HepG2 (cell line): Measurements from ENCODE around the gene IL3RA. TPM values are rescaled to one million over a fixed set of nuclear protein-coding genes. Genes with fewer than 3 reads are reported as not detected.

Experiments
- ATAC-seq: fragments of 200-7000 bp; cut with Tn5 transposase; 3 replicates; pipeline ENCODE4 v1.9.1; 2020; ENCODE audit warnings: mild to moderate bottlenecking, moderate library complexity
- BruUV-seq: library from RNA; stranded (reverse); fragments of 400-500 nt; replicated peaks from 2 replicates; lab custom pipeline; 2021; lab: Mats Ljungman, UMichigan
- CTCF ChIA-PET: fragments of 300-600 bp; formaldehyde crosslinking; extraction: SDS; loops from one replicate; lab custom pipeline; 2021; ENCODE audit warnings: low total read pairs, inconsistent platforms, low intra/inter-chr PET ratio; lab: Yijun Ruan, JAX
- POLR2A ChIA-PET: fragments of 350-600 bp; sonication (Branson Sonifier 250); formaldehyde crosslinking; loops from one replicate; lab custom pipeline; 2020; ENCODE audit warnings: antibody characterized with exemption, inconsistent platforms; lab: Yijun Ruan, JAX
- DNase-seq: peaks from one replicate; pipeline ENCODE4 v3.0.0-alpha.2; 2015; ENCODE audit warnings: low spot score
- FAIRE-seq: peaks from 3 replicates; lab custom pipeline; 2011; peaks lifted over from hg19 to GRCh38; lab: Jason Lieb, UNC
- H2AFZ ChIP-seq: one replicate; pipeline ENCODE4 v1.6.1; 2011; ENCODE audit warnings: low read length, inconsistent platforms
- H3K27ac ChIP-seq: fragments of 300-600 bp; 3 replicates; pipeline ENCODE4 v1.8.0; 2011; ENCODE audit warnings: mixed run types, mild to moderate bottlenecking, mixed read lengths, low read length, inconsistent platforms; ENCODE audit not compliant: insufficient read depth; ENCODE audit errors: extremely low read length
- H3K27me3 ChIP-seq, 2 experiments: fragments of 200-600 bp in 1 of 2; 2 replicates in 1 of 2; 3 replicates in 1 of 2; pipeline versions ENCODE4 v1.6.0 to v1.8.0; 2011; ENCODE audit warnings: low read length in 2 of 2, mild to moderate bottlenecking in 2 of 2, moderate library complexity in 2 of 2, inconsistent platforms in 1 of 2; ENCODE audit not compliant: insufficient read depth in 2 of 2, control insufficient read depth in 1 of 2
- H3K36me3 ChIP-seq, 2 experiments: fragments of 200-600 bp in 1 of 2; replicated peaks in 1 of 2; 2 replicates in 1 of 2; 3 replicates in 1 of 2; pipeline versions ENCODE4 v1.5.1 to v1.8.0; 2011; ENCODE audit warnings: low read length in 2 of 2, inconsistent platforms in 1 of 2; ENCODE audit not compliant: insufficient read depth in 2 of 2, control insufficient read depth in 1 of 2
- H3K4me1 ChIP-seq: 2 replicates; pipeline ENCODE4 v1.5.1; 2012; ENCODE audit warnings: low read length, inconsistent platforms; ENCODE audit not compliant: insufficient read depth
- H3K4me2 ChIP-seq: 2 replicates; pipeline ENCODE4 v1.6.0; 2011; ENCODE audit warnings: low read depth, low read length, inconsistent platforms
- H3K4me3 ChIP-seq, 3 experiments: fragments of 200-600 bp in 1 of 3; sonication (generic), shearing (Covaris generic) in 1 of 3; replicated peaks in 1 of 3; 2 replicates each; pipeline ENCODE4 v1.5.1; 2011 to 2016; ENCODE audit warnings: low read length in 3 of 3, inconsistent platforms in 2 of 3, low read depth in 2 of 3, mild to moderate bottlenecking in 2 of 3, control low read depth in 1 of 3, mixed read lengths in 1 of 3; ENCODE audit not compliant: insufficient read depth in 1 of 3
- H3K79me2 ChIP-seq: one replicate; pipeline ENCODE4 v1.6.1; 2011; ENCODE audit warnings: low read length, inconsistent platforms; ENCODE audit not compliant: insufficient read depth
- H3K9ac ChIP-seq: 2 replicates; pipeline ENCODE4 v1.6.0; 2011; ENCODE audit warnings: mild to moderate bottlenecking, low read depth, low read length, inconsistent platforms; ENCODE audit not compliant: insufficient read depth
- H3K9me3 ChIP-seq: 2 replicates; pipeline ENCODE4 v1.5.1; 2012; ENCODE audit warnings: mild to moderate bottlenecking, low read length
- H4K20me1 ChIP-seq: 2 replicates; pipeline ENCODE4 v1.6.0; 2011; ENCODE audit warnings: inconsistent platforms, mild to moderate bottlenecking, low read length, moderate library complexity; ENCODE audit not compliant: insufficient read depth
- AGO2 ChIP-seq: fragments of 200-400 bp; formaldehyde crosslinking; optimal IDR thresholded peaks from 2 replicates; pipeline ENCODE3; 2017; ENCODE audit warnings: mild to moderate bottlenecking, low read depth, low read length, moderate library complexity
- REL ChIP-seq: sonication (generic); formaldehyde crosslinking; conservative IDR thresholded peaks from 2 replicates; pipeline ENCODE4 v1.8.0; 2022; ENCODE audit warnings: mild to moderate bottlenecking, missing genetic modification reagents, moderate library complexity
- ZSCAN22 ChIP-seq: sonication (generic); formaldehyde crosslinking; IDR thresholded peaks from 2 replicates; pipeline ENCODE4 v1.4.0; 2020; ENCODE audit warnings: mild to moderate bottlenecking, missing genetic modification reagents
- WGBS: methylation state at CpG from one replicate; pipeline ENCODE4 v1.1.6; 2017; ENCODE audit warnings: low lambda C conversion rate; 5-methylcytosine and 5-hydroxymethylcytosine counted together
- in situ Hi-C: cut with HindIII; loops from 2 replicates; pipeline ENCODE4 v1.10.0; 2017; ENCODE audit warnings: low pct_unique_long_range_greater_than_20kb; ENCODE audit not compliant: extremely low pct_ligation_motif_present
- intact Hi-C: fragments of 100-400 bp; cut with micrococcal nuclease; formaldehyde crosslinking; loops from one replicate; pipeline ENCODE4 v1.10.0; 2022; ENCODE audit not compliant: unreplicated experiment
- polyA plus RNA-seq, 8 experiments: library from polyadenylated mRNA; depleted of rRNA in 3 of 8; stranded (reverse) in 7 of 8; unstranded in 1 of 8; fragments of >200 nt; fragmentation: Illumina TruSeq in 4 of 8; extraction: Trizol in 4 of 8; gene quantifications; 2 replicates each; pipeline versions ENCODE4 v1.2.1 to v1.2.3, GENCODE V29; 2011 to 2016; ENCODE audit warnings: low read depth in 4 of 8, missing spikeins in 1 of 8, mixed read lengths in 1 of 8; ENCODE audit not compliant: insufficient read depth in 1 of 8
- total RNA-seq, 5 experiments: library from RNA; depleted of rRNA; stranded (reverse); fragments of >200 nt; fragmentation: Illumina TruSeq; extraction: Trizol; gene quantifications; 2 replicates each; pipeline ENCODE4 v1.2.3, GENCODE V29; 2016; ENCODE audit warnings: low read depth in 1 of 5
- TF ChIP-seq, protein P1 (sequence below): sonication (generic); formaldehyde crosslinking; IDR thresholded peaks from 2 replicates; pipeline ENCODE4 v1.9.0; 2022; ENCODE audit warnings: low read depth, missing genetic modification reagents

Gene IL3RA
- total and polyA plus RNA-seq, 2 of the 13 experiments (the other 11 are each of a cell fraction or from before 2014, with no cell fraction given), result not detected

DNA sequence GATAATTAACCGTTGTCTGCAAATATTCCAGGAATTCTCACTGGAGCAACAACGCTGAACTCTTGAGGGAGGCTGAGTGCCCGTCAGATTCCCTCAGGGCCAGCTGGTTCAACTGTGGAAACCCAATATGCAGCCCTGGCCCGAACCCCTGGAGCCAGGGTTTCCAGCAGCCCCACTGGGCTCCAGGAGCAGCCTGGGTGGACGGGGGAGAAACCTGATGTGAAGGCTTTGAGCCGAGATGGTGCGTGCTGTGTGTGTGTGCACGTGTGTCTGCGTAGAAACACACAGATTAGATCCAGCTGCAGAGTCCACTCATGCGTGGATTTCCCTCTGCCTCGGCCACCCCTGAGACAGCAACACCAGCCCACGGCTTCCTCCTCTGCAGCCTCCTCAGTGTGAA is 74.7 kb downstream of the IL3RA start:
- TF ChIP-seq ZSCAN22, result no peak
- TF ChIP-seq REL (CRISPR knock-in tag), result no peak
- TF ChIP-seq AGO2, result peak; percentile 32
- no TSS peak for BruUV-seq
- H3K9ac ChIP-seq, result no peak overlapping the region
- ATAC-seq (no peak), FAIRE-seq (no peak), DNase-seq (no peak)
- in situ Hi-C loops, result no loop called here
- no peaks in the 10 kb centered on the region for H3K79me2 ChIP-seq
- ChIA-PET POLR2A (no interaction called here), CTCF (no interaction called here)
- H3K4me3 ChIP-seq, result no peak overlapping the region
- 93% methylated on average over 10 of the region's 12 CpGs for WGBS
- no peaks in the 10 kb centered on the region for H3K4me1 ChIP-seq
- no peak overlapping the region for H3K27ac ChIP-seq
- H3K27me3 ChIP-seq, result no peaks in the 10 kb centered on the region
- intact Hi-C loops, result no loop called here
- no peaks in the 10 kb centered on the region for H4K20me1 ChIP-seq
- H3K36me3 ChIP-seq, result peaks cover 5 to 35% of the 10 kb centered on the region in 2 experiments; a peak in 4 of 5 replicates
- no peak overlapping the region for H2AFZ ChIP-seq
- H3K9me3 ChIP-seq, result no peaks in the 10 kb centered on the region
- no peak overlapping the region for H3K4me2 ChIP-seq

DNA sequence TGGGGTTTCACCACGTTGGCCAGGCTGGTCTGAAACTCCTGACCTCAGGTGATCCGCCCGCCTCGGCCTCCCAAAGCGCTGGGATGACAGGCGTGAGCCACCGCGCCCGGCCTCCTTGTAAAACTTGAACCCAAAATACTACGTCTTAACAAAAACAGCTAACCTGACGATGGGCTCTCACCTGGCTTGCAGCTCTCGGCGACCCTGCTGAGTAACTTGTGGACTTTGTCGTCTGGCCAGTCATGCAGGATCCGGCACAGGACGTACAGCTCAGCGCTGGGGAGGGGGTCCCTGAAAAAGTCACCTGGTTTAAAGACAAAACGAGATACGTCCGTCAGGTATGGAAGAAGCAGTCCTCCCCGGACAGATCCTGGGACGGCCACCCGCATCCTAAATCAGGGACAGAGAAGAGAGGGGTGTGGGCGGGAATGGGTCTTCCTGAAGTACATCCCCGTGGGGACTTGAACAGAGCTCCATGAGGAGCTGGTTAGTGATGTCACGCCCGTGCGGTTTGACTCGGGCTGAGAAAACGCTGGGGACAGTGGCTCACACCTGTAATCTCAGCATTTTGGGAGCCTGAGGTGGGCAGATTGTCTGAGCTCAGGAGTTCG is 76.1 kb downstream of the IL3RA start:
- WGBS, result 95% methylated on average over 29 of the region's 31 CpGs
- TF ChIP-seq, protein P1, sequence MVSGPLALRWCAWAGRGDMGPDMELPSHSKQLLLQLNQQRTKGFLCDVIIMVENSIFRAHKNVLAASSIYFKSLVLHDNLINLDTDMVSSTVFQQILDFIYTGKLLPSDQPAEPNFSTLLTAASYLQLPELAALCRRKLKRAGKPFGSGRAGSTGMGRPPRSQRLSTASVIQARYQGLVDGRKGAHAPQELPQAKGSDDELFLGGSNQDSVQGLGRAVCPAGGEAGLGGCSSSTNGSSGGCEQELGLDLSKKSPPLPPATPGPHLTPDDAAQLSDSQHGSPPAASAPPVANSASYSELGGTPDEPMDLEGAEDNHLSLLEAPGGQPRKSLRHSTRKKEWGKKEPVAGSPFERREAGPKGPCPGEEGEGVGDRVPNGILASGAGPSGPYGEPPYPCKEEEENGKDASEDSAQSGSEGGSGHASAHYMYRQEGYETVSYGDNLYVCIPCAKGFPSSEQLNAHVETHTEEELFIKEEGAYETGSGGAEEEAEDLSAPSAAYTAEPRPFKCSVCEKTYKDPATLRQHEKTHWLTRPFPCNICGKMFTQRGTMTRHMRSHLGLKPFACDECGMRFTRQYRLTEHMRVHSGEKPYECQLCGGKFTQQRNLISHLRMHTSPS, result no peak
- TF ChIP-seq, all 625 proteins: peak for 0
- DNase-seq (no peak), FAIRE-seq (no peak), ATAC-seq (no peak)
- no TSS peak for BruUV-seq
- in situ Hi-C loops, result no loop called here
- Histone ChIP-seq H4K20me1 (peaks cover 3% of the 10 kb centered on the region; the same call in 1 of the 2 replicates), H3K27ac (no peak overlapping the region), H3K79me2 (no peaks in the 10 kb centered on the region), H3K4me2 (no peak overlapping the region), H2AFZ (no peak overlapping the region), H3K9me3 (no peaks in the 10 kb centered on the region), H3K27me3 (no peaks in the 10 kb centered on the region), H3K4me3 (no peak overlapping the region), H3K9ac (no peak overlapping the region), H3K4me1 (no peaks in the 10 kb centered on the region), H3K36me3 (peaks cover 8 to 31% of the 10 kb centered on the region in 2 experiments; a peak in 4 of 5 replicates)
- intact Hi-C loops, result no loop called here
- POLR2A ChIA-PET, result no interaction called here
- CTCF ChIA-PET, result no interaction called here
